ENCODE data around the gene ZNF124. TPM values are rescaled to one million over a fixed set of nuclear protein-coding genes. Genes with fewer than 3 reads are reported as not detected.

The ZNF124 gene
- total RNA-seq, 1 donor from 2014 or later: 7.5 TPM

- ATAC-seq: peak; percentile 67
These were observed 59.9 kb downstream of the ZNF124 start for GRCh38 chr1:247111700-247112478.

GRCh38 chr1:247111259-247111699 lies 60.5 kb downstream of the ZNF124 start:
- peak; percentile 33 for ATAC-seq

- ATAC-seq: no peak
These were observed 61.1 kb downstream of the ZNF124 start for GRCh38 chr1:247110627-247111258.

GRCh38 chr1:247107694-247108093 lies 64.1 kb downstream of the ZNF124 start:
- ATAC-seq: no peak

GRCh38 chr1:247105966-247106365 lies 65.9 kb downstream of the ZNF124 start:
- no peak for ATAC-seq

Other genes starting within 250 kb of the ZNF124 start
- 15.8 TPM for gene AHCTF1, start 240.1 kb downstream of the ZNF124 start, total RNA-seq
- gene ZNF695, start 164.0 kb downstream of the ZNF124 start, total RNA-seq: 1.6 TPM
- 1.4 TPM for gene ZNF670, start 93.2 kb downstream of the ZNF124 start, total RNA-seq
- 2.6 TPM for gene ZNF669, start 67.7 kb downstream of the ZNF124 start, total RNA-seq
- gene VN1R5, start 84.1 kb upstream of the ZNF124 start, total RNA-seq: not detected
- 6.8 TPM for gene ZNF496, start 159.8 kb upstream of the ZNF124 start, total RNA-seq
- 0.36 TPM for gene NLRP3, start 244.2 kb upstream of the ZNF124 start, total RNA-seq

Measured in esophagus mucosa (tissue), 1 donor.